ENCODE results near the gene RPL7L1. TPM values are rescaled to one million over a fixed set of nuclear protein-coding genes. Genes with fewer than 3 reads are reported as not detected.

The RPL7L1 gene
- total and polyA plus RNA-seq, 2 of the 4 experiments (the other 2 are of a cell fraction) = 43.0 to 112 TPM

DNA sequence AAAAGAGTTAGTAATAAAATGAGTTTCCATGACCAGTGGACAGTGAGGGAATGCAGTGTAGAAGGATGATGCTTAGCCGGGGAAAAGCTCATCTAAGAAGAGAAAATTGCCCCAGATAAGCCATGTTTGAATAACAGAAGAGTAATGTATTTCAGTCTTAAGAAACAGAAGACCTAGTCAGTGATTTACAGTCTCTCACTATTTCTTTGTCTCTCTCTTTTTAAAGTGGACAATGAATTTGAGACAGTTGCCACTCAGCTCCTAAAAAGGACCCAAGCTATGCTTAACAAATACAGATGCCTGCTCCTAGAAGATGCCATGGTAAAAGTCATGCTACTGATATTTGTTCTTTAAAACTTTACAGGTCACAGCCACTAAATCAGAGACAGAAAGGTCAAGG lies 19.4 kb upstream of the RPL7L1 start:
- no peak for ATAC-seq (ENCODE audit: low read depth)
- no TSS peak for BruUV-seq (replicated peaks)
- H2AFZ ChIP-seq (replicated peaks; ENCODE audit: low read length, poor library complexity) = no peak overlapping the region
- no peak overlapping the region for H2AK9ac ChIP-seq (replicated peaks; ENCODE audit: low read depth, low read length, poor library complexity)
- H2BK15ac ChIP-seq (ENCODE audit: low read depth, low read length) = no peak overlapping the region
- H3K14ac ChIP-seq (replicated peaks; ENCODE audit: low read depth, low read length) = no peak overlapping the region
- intact Hi-C loops (cut with micrococcal nuclease) = no loop called here
- no peak overlapping the region for H3K4me2 ChIP-seq (ENCODE audit: low read depth, low read length)
- H3K27me3 ChIP-seq (ENCODE audit: control insufficient read depth, insufficient read depth, low read length) = no peaks in the 10 kb centered on the region
- ChIA-PET POLR2A (ENCODE audit: unreplicated experiment) (no interaction called here), CTCF (no interaction called here)
- WGBS, 2 experiments (ENCODE audit: extremely low coverage in 2 of 2, insufficient read length in 1 of 2) = no CpG with 5 or more reads among the region's 1 CpG
- H3K56ac ChIP-seq (ENCODE audit: extremely low read depth, insufficient read depth, low read length) = no peak overlapping the region
- H4K5ac ChIP-seq (ENCODE audit: low read depth, low read length) = no peak overlapping the region
- DNase-seq = no peak
- H3K4ac ChIP-seq (ENCODE audit: low read depth, low read length) = no peak overlapping the region
- no peak overlapping the region for H3K27ac ChIP-seq (ENCODE audit: insufficient read depth, low read length)
- no peak overlapping the region for H4K8ac ChIP-seq (ENCODE audit: low read depth in 2 of 2, low read length in 2 of 2)
- dilution Hi-C loops (cut with HindIII; ENCODE audit: low sequenced_read_pairs, unreplicated experiment) = loop anchor here (25.0 kb wide), 1 partner anchor 198 kb away; no protein-coding TSS in a partner anchor
- H3K36me3 ChIP-seq (ENCODE audit: control insufficient read depth, insufficient read depth, low read length) = peaks cover 30% of the 10 kb centered on the region
- no peak overlapping the region for H3K23ac ChIP-seq (ENCODE audit: low read depth, low read length)
- no peak overlapping the region for H2BK20ac ChIP-seq (ENCODE audit: low read depth, low read length)
- no peaks in the 10 kb centered on the region for H3K79me1 ChIP-seq (ENCODE audit: low read depth in 1 of 2, low read length in 2 of 2)
- H2BK5ac ChIP-seq (ENCODE audit: low read depth, low read length, poor library complexity, severe bottlenecking) = no peak overlapping the region
- H3K4me3 ChIP-seq (ENCODE audit: insufficient read depth, low read depth, low read length) = no peak overlapping the region
- H2AK5ac ChIP-seq (ENCODE audit: low read depth, low read length) = no peak overlapping the region
- H3K9me1 ChIP-seq (ENCODE audit: insufficient read depth, low read length) = no peaks in the 10 kb centered on the region
- H4K20me1 ChIP-seq (ENCODE audit: insufficient read depth, low read length) = no peaks in the 10 kb centered on the region
- H3K9me3 ChIP-seq (ENCODE audit: control insufficient read depth, insufficient read depth, low read length) = no peaks in the 10 kb centered on the region
- no peaks in the 10 kb centered on the region for H3K4me1 ChIP-seq (ENCODE audit: control insufficient read depth, insufficient read depth, low read length)
- H2BK120ac ChIP-seq (ENCODE audit: low read depth, low read length) = no peak overlapping the region
- H3K18ac ChIP-seq (ENCODE audit: low read depth, low read length) = no peak overlapping the region
- no peak overlapping the region for H4K91ac ChIP-seq (ENCODE audit: insufficient read depth, low read depth, low read length)
- TF ChIP-seq SMC3 (IDR thresholded peaks at IDR 0.05; ENCODE audit: low read depth, low read length) (no peak), POLR2A (IDR thresholded peaks at IDR 0.05; ENCODE audit: low read depth, low read length) (no peak), RFX5 (IDR thresholded peaks at IDR 0.05; ENCODE audit: low read depth, low read length) (no peak), RAD21 (IDR thresholded peaks at IDR 0.05; ENCODE audit: low read length) (no peak), CEBPB (IDR thresholded peaks at IDR 0.05; ENCODE audit: low read depth, low read length) (no peak), MXI1 (IDR thresholded peaks at IDR 0.05; ENCODE audit: borderline replicate concordance, low read depth, low read length) (no peak), MAFK (IDR thresholded peaks at IDR 0.05; ENCODE audit: low read depth, low read length) (no peak), RCOR1 (IDR thresholded peaks at IDR 0.05; ENCODE audit: insufficient replicate concordance, low read length) (no peak), NFE2L2 (IDR thresholded peaks at IDR 0.05; ENCODE audit: low read depth, low read length) (no peak), BHLHE40 (IDR thresholded peaks at IDR 0.05; ENCODE audit: low read depth, low read length) (no peak), MAZ (IDR thresholded peaks at IDR 0.05; ENCODE audit: borderline replicate concordance, low read depth, low read length) (no peak)
- TF ChIP-seq, protein P1, sequence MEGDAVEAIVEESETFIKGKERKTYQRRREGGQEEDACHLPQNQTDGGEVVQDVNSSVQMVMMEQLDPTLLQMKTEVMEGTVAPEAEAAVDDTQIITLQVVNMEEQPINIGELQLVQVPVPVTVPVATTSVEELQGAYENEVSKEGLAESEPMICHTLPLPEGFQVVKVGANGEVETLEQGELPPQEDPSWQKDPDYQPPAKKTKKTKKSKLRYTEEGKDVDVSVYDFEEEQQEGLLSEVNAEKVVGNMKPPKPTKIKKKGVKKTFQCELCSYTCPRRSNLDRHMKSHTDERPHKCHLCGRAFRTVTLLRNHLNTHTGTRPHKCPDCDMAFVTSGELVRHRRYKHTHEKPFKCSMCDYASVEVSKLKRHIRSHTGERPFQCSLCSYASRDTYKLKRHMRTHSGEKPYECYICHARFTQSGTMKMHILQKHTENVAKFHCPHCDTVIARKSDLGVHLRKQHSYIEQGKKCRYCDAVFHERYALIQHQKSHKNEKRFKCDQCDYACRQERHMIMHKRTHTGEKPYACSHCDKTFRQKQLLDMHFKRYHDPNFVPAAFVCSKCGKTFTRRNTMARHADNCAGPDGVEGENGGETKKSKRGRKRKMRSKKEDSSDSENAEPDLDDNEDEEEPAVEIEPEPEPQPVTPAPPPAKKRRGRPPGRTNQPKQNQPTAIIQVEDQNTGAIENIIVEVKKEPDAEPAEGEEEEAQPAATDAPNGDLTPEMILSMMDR (conservative IDR thresholded peaks at IDR 0.05; ENCODE audit: low read depth, low read length) = no peak
- TF ChIP-seq, protein P2, sequence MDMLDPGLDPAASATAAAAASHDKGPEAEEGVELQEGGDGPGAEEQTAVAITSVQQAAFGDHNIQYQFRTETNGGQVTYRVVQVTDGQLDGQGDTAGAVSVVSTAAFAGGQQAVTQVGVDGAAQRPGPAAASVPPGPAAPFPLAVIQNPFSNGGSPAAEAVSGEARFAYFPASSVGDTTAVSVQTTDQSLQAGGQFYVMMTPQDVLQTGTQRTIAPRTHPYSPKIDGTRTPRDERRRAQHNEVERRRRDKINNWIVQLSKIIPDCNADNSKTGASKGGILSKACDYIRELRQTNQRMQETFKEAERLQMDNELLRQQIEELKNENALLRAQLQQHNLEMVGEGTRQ (IDR thresholded peaks at IDR 0.05; ENCODE audit: low read depth, low read length) = no peak
- TF ChIP-seq, protein P3, sequence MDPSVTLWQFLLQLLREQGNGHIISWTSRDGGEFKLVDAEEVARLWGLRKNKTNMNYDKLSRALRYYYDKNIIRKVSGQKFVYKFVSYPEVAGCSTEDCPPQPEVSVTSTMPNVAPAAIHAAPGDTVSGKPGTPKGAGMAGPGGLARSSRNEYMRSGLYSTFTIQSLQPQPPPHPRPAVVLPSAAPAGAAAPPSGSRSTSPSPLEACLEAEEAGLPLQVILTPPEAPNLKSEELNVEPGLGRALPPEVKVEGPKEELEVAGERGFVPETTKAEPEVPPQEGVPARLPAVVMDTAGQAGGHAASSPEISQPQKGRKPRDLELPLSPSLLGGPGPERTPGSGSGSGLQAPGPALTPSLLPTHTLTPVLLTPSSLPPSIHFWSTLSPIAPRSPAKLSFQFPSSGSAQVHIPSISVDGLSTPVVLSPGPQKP (IDR thresholded peaks at IDR 0.05; ENCODE audit: borderline replicate concordance, low read depth, low read length) = no peak
- in situ Hi-C loops (cut with MboI; ENCODE audit: low sequenced_read_pairs) = no loop called here
- H3K9ac ChIP-seq (ENCODE audit: low read depth, low read length) = no peak overlapping the region
